NCI-H345 treated with DMSO at 0.1 percent for 48 hours (cell line): ENCODE measurements around the gene FHDC1.

Experiments used
- DNase-seq: peaks from one replicate; lab custom pipeline; 2025; ENCODE audit not compliant: unreplicated experiment; lab: John Stamatoyannopoulos, UW

The FHDC1 gene

DNA sequence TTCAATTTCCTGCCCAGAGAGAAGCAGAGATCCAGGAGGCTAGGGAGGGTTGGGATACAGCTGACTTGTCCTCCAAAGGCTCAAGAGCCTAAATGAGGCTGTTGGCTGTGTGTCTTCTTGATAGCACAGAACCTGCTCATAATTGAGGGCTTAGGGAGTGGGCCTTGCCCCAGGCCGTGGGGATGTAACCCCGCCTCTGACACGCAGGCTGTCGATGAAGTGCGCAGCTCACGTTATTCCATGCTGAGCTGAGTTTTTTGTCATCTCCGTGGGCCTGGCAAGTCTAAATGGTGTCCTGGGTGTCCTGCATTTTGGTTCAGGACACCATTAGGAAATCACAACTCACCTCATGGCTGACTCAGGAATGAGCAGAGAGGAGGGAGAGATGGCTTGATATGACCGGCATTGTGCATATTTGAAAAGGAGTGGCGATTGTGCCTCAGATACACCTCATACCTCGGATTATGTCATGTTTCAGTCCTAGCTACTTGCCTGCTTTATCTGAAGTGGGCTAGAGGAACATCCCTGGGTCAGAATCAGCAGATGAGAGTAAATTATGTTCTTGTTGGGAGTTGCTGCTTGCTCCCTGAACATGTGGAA, 43.7 kb downstream of the FHDC1 start:
- no peak for DNase-seq

DNA sequence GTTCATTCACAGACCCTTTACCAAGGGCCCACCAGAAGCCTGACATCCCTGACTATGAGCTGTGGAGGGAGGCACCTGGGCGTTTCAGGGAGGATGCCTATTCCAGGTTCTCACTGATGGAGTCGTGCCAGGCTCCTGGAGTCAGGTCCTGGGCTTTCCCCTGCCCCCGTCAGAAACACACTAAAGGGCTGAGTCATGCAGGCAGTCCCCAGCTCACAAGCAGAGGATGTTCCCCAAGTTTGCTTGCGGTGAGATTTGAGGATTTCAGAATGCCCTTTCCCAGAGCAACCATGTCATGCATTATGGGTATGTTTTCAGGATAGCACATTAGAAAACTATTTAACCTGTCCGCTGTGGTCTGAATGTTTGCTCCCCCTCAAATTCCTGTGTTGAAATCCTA, 45.2 kb downstream of the FHDC1 start:
- DNase-seq, result no peak

DNA sequence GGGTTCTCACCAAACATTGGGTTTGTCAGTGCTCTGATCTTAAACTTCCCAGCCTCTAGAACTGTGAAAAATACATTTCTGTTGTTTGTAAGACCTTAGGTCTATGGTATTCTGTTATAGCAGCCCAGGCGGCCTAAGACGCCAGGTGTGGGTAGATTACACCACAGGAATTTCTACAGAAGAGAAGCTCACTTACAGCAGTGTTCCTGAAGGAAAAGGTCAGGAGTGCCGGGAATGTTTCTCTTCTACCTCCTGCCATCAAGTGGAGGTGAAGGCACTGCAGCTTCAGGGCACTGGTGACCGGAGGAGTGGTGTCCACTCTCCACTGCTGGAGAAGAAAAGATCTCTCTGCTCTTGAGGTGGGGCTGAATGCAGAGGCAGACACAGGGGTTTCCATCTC, 45.7 kb downstream of the FHDC1 start:
- DNase-seq, result no peak

DNA sequence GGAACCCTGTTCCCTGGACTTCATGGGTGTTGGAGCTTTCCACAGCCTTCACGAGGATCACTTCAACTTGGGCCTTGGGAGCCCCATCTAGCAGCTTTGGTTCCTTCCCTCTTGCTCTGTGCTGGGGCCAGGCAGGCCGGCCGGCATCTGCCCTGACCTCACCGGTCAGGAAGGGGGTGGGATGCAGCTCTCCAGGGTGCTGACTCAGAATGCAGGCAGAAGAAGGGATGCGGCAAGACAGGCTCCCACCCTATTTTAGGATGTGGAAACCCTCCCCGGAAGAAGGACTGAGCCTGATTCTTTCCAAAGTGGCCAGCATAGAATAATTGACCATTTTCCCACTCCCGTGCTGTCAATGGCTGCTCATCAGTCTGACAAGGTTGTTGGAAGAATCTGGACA, 47.1 kb downstream of the FHDC1 start:
- no peak for DNase-seq

DNA sequence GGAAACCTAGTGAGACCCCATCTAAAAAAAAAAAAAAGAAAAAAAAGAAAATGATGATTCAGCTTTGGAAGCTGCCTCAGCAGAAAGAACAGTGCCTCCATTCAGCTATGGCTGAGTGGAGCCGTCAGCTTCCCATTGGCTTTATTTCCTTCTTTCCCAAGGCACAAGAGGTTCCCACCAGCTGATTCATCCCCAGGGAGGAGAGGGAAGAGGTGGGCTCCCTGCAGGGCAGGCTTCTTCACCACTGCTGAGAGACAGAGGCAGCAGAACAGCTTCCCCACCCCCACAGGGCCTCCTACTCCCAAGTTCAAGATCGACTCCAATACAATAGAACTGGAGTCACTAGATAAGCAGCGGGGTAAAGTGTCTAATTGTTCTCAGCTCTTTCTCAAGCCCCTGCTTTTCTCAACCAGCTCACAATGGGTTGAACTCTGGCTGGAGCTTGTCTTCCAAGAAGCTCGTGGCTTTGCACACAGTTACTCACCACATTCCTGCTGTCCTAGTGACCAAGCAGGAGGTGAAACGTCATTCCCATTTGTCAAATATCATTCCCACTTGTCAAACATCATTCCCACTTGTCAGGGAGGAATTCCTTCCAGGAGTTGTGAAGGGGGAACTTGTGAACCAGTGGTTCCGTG, 47.8 kb downstream of the FHDC1 start:
- DNase-seq, result no peak

DNA sequence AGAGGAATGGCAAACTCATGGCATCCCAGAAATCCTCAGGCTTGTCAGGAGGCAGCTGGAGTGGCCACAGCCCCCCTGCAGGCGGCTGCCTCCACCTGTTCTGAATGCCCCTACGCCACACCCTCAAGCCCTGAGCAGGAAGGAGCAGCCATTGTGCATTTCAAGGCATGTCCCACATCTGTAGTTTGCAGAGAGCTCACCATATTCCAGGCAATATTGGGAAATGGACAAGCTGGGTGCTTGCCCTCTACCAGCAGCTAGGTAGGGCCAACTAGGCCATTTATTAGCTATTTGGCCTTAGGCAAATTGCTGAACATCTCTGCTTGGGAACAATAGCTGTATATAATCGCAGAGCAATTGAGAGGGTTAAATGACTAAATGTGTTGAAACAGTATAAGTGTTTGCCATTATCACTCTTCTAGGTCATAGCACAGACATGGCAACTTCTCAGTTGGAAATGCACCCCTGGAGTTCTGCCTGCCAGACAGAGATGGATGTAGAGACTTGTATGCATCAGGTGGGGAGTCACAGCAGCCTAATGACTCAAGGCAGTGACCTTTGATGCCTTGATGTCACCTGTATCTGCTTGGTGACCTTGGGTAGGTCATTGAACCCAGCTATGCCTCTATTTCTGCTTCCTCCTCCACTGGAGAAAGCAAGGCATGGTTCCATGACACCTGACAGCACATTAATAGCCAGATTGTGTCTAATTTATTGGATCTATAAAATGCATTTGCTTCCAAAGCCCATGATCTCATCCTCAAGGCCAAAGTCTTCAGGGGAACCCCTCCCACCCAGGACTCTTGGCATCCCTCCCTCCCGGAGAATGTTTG, 52.8 kb downstream of the FHDC1 start:
- no peak for DNase-seq

DNA sequence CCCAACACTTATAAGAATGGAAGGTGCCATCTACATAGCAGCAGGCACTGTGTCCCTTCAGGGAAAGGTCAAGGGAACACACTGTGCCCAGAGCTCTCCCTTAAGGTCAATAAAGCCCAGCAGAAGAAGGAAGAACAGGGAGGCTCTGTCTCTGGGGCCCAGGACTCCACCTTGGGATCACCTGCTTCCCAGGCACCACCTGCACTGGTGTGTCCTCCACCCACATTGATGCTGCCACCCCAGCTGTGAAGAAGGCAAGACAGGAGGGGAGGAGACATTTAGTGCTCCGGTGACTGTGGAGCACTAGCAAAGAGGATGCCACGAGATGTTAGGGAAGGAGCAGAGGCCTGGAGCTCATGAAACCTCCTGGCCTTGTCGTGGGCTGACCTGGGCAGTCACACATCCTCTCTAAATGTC, 53.4 kb downstream of the FHDC1 start:
- DNase-seq, result no peak

DNA sequence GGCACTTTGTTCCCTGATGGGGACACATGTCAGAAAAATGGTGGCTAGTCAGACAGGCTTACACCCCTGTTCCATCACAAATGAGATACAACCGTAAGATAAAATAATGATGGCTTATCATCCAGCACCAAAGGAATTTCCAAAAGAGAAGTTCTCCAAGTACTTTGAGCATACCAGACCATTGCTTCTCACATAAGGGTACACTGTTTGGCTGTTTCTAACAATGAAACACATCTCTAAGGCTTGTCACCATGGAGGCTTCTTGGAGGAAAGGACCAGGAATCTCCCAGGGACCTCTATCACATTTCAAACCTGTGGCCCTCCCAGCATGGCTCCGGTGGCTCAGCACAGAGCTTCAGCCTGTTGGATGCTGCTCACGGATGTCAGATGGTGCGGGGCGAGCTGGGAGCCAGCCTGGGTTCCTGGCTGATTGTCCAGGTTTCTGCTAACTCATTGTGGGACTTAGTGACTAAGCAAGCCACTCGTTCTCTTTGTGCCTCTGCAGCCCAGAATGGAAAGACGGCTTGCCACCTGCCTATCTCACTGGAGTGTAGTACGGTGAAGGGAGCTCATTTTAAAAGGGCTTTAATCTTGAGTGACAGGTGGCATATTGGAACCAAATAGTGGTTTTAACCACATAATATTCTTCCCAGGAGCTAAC, 54.5 kb downstream of the FHDC1 start:
- DNase-seq, result no peak

DNA sequence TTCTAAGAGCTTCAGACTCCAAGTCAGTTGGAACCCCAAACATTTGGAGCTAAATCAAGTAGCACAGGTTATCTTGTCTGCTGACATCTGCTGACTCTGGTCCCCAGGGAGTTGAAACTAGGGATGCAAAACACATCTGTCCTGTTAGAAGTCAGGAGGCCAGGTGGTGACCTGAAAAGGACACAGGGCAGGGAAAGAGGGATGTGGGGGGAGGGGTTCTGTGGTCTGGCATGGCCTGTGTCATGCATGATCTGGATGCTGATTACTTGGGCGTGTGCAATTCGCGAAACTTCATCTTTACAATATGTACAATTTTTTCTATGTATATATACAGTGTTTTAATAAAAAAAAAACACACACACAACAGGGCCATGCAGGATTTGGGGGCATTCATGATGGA, 55.3 kb downstream of the FHDC1 start:
- no peak for DNase-seq

DNA sequence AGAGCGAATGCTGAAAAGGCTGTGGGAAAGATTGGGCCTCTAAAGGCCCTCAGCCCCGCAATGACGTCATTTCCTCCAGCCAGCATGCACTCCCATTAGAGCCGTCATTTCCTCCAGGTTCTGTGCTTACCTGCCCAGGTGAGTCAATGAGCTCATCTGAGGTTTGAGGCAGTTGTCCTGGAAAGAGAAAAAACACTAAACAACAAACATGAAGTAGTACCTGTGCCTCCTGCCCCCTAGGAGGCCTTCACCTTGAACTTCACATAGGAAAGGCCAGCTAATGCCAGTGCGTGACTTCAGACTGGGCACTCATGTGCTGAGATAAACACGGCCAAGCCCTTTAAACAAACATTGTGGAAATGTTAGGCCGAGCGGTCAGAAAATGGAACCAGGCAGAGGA, 55.9 kb downstream of the FHDC1 start:
- DNase-seq, result no peak

DNA sequence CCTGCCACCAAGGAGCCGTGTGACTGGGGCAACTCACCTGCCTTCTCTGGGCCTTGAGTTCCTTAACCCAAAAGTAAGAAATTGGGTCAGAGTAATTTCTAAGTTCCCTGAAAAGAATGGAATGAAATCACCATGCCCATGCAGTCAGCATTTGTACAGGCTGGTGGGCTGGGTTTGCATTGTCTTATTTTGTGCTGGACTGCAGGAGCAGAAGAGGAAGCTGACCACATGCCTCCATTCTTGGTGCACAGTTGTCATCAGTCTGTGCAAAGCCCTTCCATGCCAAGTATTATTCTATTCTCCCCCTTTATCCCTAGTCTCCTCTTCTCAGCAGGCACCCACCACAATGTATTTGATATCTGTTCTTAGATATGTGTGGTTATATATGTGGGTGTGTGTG, 56.3 kb downstream of the FHDC1 start:
- DNase-seq, result no peak

DNA sequence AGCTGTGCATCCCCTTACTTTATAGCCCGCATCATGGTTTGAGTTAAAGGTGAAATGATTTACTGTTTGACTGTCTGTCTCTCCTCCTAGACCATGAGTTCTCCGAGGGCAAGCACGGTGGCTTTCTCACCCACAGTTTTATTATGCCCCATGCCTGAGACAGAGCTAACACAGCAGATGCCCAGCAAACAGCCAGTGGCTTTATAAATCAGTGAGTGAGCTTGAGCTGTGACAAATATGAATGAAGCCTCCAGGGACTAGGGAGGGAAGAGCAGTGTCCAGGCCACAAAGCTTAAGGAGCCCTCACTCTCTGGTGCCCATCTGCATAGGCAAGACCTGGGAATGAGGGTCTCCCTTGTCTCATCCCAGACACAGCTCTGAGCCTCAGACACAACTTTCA, 57.9 kb downstream of the FHDC1 start:
- no peak for DNase-seq

DNA sequence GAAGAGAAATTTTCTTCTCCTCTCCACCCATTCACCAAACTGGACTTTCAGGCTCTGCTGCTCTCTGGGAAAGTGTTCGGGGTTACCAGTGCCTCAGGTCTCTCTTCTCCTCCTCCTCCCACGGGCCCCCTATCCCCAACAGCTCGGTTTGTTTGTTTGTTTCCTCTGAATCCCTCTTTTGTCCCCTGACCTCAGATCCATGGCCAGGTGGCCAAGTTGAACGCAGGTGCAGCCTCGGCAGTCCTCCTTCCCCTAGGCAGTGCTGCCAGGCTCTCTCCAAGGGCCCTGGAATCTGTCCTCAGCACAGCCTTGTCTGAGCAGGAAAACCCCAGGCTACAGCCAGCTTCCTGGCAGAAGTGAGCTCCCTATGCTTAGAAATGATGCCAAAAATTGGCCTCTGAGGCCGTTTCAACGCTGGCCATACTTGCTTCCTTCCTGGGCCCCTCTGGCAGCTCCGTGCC, 60.0 kb downstream of the FHDC1 start:
- no peak for DNase-seq

DNA sequence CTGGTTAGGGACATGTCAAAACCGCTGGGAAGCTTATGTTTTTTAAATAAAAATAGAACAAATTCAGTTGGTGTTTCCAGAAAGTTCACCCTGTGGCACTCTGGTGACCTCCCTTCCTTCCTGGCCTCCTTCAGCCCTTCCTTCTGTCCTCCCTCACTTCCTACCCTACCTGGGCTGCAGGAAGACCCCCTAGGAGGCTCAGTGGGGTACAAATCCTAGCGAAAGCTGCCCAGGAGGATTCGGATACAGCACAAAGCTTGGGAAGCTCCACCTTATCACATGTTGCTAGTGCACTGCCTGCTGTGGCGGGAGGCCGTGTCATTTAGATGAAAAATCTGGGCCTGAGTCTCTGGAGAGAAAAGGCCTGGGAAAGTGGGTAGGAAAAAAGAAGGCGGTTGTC, 60.5 kb downstream of the FHDC1 start:
- no peak for DNase-seq

DNA sequence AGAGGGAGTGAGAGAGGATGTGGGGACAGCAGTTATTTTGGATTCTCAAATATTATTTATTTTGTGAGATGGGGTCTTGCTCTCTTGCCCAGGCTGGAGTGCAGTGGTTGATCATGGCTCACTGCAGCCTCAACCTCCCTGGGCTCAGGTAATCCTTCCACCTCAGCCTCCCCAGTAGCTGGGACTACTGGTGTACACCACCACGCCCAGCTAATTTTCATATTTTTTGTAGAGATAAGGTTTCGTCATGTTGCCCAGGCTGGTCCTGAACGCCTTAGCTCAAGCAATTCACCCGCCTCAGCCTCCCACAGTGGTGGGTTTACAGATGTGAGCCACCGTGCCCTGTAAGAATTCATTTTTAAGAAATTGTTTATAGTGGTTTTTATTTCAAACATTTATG, 61.2 kb downstream of the FHDC1 start:
- no peak for DNase-seq

DNA sequence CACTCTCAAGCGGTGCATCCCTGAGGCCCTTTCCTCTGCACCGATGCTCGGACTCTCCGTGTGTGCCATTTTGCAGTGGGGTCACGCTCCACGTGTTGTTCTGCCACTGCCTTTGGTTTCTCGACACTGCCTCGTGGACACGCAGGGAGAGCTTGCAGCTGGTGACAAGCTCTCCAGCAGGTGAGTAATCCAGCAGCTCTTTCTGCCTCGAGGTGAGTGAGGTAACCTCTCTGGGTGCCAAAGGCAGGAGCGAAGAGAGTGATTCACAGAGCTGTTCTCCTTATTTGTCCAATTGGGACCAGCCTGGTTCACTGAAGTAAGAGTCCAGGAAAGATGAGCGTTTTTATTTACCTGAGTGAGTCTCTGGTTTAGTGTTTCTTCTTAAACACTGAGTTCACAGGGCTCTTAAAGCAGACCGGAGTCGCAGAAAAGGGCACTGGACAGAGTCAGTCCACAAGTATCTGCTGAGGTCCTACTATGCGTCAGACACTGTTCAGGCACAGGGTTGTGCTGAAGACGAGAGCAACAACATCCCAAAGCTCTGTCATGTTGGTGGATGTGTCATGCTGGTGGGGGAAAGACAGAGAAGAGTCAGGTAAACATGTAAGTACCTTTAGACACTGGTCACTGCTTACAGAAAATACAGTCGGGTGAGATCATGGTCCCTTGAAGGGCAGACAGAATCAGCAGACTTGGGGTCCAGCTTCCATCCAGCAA, 61.8 kb downstream of the FHDC1 start:
- DNase-seq, result no peak

DNA sequence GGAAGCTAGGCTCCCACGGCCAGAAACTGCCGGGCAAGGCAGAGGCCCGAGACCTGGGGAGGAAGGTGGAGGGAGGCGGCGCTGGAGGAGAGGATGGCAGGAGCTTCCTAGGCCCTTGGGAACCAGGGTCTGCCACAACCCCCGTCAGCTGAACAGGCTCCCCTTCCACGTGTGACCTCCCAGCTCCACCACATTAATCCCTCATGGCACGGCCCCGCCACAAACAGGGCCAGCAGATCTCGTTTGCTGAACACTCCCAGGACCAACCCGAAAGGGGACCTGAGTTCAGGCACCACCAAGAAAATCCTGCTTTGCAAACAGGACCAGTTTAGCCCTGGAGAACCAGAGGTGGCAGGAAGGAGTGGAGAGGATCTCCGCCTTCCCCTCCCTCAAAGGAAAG, 62.7 kb downstream of the FHDC1 start:
- DNase-seq, result no peak

DNA sequence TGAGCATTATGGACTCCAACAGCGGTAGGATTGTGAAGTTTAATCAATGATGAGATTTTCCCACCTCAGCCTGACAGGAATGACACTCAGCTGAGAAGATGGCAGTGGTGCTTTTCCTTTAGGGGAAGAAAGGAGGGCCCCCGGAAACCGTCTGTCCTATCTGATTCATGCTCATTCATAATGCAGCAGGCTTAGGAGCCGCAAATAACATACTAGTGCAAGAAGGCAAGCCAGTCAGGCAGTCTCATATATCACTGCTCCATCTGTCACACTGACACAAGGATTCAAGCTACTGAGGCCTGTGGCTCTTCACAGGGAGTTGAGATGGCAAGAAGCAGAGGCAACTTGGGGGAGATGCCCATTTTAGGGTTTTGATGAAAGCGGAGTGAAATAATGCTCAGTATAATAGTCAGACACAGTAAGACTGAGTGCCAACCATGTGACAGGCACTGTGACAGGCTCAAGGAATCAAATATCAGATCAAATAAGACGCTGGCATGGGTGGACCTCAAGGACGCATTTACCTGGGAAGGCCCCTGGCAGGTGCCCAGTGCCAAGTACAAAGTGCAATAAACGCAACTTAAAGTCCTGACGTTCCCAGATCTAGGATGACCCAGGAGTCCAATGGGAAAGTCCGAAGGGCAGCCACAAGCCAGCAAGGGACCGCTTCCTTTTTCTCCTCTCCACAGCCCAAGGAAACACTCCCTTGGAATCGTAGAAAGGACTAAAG, 63.4 kb downstream of the FHDC1 start:
- DNase-seq, result no peak

DNA sequence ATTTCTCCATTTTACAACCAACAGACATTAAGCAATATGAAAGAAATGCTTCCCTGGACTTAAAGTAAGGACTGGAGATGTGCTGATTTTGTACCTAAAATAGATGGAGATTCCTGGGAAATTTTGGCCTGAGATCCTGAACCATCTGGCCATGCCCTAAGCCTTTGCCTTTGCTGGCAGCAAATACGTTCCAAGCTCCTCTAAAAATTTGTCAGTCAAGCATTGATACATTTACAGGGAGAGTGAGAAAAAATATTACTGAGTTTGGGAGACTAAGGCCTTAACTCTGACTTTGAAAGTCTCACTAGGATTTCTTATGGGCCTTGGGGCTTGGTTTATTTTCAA, 63.9 kb downstream of the FHDC1 start:
- DNase-seq, result no peak

DNA sequence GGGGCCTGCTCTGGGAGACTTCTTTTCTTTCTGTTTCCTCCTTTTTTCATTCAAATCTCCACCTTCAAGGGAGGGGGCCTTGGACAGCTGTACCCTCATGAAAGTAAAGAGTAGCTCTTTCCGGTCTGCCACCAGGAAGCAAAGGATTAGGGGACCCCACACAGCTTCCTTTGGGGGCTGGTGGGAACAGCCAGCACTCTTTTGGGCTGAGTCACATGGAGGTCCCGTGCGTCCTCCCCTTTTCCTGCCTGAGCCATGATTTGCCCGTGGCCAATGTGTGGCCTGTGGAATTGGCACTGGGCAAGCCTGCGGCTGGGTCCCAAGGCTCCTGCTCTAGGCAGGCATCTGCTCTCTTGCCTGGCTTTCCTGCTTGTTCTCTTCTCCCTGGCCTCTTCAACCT, 65.5 kb downstream of the FHDC1 start:
- no peak for DNase-seq

DNA sequence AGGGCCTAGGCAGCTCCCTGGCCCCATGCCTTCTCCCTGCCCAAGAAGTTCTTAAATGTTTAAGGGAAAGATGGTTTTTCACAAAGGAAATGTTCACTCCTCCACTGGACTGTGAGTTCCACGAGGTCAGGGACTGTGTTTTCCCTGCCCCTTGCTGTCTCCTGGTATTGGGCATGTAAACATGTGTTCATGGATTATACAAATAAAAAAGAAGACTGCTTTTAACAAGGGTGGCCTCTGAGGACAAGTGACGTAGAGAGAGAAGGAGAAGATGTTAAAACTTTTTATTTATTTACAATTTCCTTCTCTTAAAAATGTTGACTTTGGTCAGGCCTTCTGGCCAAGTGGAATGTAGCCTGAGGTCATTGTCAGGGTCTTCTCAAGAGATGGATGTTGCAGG, 66.0 kb downstream of the FHDC1 start:
- DNase-seq, result no peak
